Endothelial cell of umbilical vein (primary cell): ENCODE results near the gene FBXO8.

Experiments used
- EZH2 ChIP-seq: IDR thresholded peaks from 2 replicates; pipeline ENCODE4 v1.6.1; 2012; ENCODE audit warnings: borderline replicate concordance, low read depth, mild to moderate bottlenecking, moderate library complexity, low read length, inconsistent platforms; ENCODE audit not compliant: severe bottlenecking
- FOS ChIP-seq: IDR thresholded peaks from 2 replicates; pipeline ENCODE4 v1.6.1; 2011; ENCODE audit warnings: mild to moderate bottlenecking, low read length, moderate library complexity, borderline replicate concordance; ENCODE audit not compliant: insufficient read depth
- JUN ChIP-seq: IDR thresholded peaks from 2 replicates; pipeline ENCODE4 v1.6.1; 2011; ENCODE audit warnings: borderline replicate concordance, low read depth; ENCODE audit not compliant: insufficient read length, insufficient read depth
- MYC ChIP-seq: IDR thresholded peaks from one replicate; pipeline ENCODE4 v1.6.1; 2011; ENCODE audit warnings: mild to moderate bottlenecking, low read depth, low read length
- POLR2A ChIP-seq: IDR thresholded peaks from 2 replicates; pipeline ENCODE4 v1.6.1; 2012; ENCODE audit warnings: low read depth, mild to moderate bottlenecking, control low read depth, low read length
- POLR2AphosphoS5 ChIP-seq: IDR thresholded peaks from 2 replicates; pipeline ENCODE4 v1.6.1; 2012; ENCODE audit warnings: low read depth, mild to moderate bottlenecking, control low read depth, low read length, moderate library complexity; ENCODE audit not compliant: insufficient read depth
- TF ChIP-seq, protein P1 (sequence below), 2 donors: IDR thresholded peaks; 1 replicate in 1 of 2; 2 replicates in 1 of 2; pipeline ENCODE4 v1.5.1; 2011; ENCODE audit warnings: low read length in 2 of 2, mild to moderate bottlenecking in 2 of 2, moderate library complexity in 2 of 2, control low read depth in 1 of 2, inconsistent platforms in 1 of 2, low read depth in 1 of 2; ENCODE audit not compliant: insufficient read depth in 1 of 2; ENCODE audit errors: extremely low read depth in 1 of 2
- TF ChIP-seq, protein P2 (sequence below): IDR thresholded peaks from 2 replicates; pipeline ENCODE4 v1.6.1; 2011; ENCODE audit not compliant: insufficient read depth, insufficient read length

DNA sequence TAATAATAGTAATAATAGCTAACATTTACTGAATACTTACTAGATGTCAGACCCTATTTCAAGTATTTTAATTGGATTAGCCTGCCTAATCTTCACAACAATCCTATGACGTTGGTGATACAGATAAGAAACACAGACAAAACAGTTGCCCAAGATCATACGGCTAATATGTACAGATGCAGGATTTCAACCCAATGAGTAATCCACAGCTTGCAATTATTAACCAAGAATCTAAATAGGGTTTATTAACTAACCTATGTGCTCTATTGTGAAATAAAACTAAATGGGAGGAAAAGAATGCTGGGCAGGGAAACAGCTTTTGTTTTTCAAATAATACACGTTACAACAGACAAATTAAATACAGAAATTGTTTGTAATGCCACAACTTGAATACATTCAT, 23.4 kb downstream of the FBXO8 start:
- TF ChIP-seq, protein P1, sequence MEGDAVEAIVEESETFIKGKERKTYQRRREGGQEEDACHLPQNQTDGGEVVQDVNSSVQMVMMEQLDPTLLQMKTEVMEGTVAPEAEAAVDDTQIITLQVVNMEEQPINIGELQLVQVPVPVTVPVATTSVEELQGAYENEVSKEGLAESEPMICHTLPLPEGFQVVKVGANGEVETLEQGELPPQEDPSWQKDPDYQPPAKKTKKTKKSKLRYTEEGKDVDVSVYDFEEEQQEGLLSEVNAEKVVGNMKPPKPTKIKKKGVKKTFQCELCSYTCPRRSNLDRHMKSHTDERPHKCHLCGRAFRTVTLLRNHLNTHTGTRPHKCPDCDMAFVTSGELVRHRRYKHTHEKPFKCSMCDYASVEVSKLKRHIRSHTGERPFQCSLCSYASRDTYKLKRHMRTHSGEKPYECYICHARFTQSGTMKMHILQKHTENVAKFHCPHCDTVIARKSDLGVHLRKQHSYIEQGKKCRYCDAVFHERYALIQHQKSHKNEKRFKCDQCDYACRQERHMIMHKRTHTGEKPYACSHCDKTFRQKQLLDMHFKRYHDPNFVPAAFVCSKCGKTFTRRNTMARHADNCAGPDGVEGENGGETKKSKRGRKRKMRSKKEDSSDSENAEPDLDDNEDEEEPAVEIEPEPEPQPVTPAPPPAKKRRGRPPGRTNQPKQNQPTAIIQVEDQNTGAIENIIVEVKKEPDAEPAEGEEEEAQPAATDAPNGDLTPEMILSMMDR (IDR thresholded peaks at IDR 0.05; ENCODE audit: extremely low read depth in 1 of 2, insufficient read depth in 1 of 2, low read depth in 1 of 2, low read length in 2 of 2): no peak
- TF ChIP-seq JUN (no peak), POLR2A (no peak), MYC (no peak), EZH2 (no peak), POLR2AphosphoS5 (no peak), FOS (no peak)
- TF ChIP-seq, protein P2, sequence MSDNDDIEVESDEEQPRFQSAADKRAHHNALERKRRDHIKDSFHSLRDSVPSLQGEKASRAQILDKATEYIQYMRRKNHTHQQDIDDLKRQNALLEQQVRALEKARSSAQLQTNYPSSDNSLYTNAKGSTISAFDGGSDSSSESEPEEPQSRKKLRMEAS: no peak
